Muscle of back (tissue), 11 donors: ENCODE data around the gene MED12L. TPM values are rescaled to one million over a fixed set of nuclear protein-coding genes. Genes with fewer than 3 reads are reported as not detected.

ENCODE experiments used
- DNase-seq, 3 donors: peaks; one replicate each; pipeline versions ENCODE4 v3.0.0 to v3.0.0-alpha.2; 2013
- polyA plus RNA-seq, 10 donors: library from polyadenylated mRNA; unstranded; fragments of 120-200 nt; gene quantifications; one replicate each; pipeline ENCODE4 v1.2.1, GENCODE V29; 2013; ENCODE audit not compliant: insufficient read length in 10 of 10

The MED12L gene
- polyA plus RNA-seq, 10 donors: 6.4 to 10.2 (median 7.7) TPM

- no peak for DNase-seq
Observed at GRCh38 chr3:151452368-151452767, 366.9 kb downstream of the MED12L start.

- no peak for DNase-seq
Observed at GRCh38 chr3:151452841-151453240, 367.4 kb downstream of the MED12L start.

GRCh38 chr3:151456065-151456464 is 370.6 kb downstream of the MED12L start:
- no peak for DNase-seq

GRCh38 chr3:151459358-151459757 is 373.9 kb downstream of the MED12L start:
- peak in 1 of 3 donors; percentile 55 for DNase-seq

- peak; percentile 38 to 61 (median 41) for DNase-seq
Observed at GRCh38 chr3:151460228-151460627, 374.8 kb downstream of the MED12L start.

- peak; percentile 15 to 70 (median 42) for DNase-seq
Observed at GRCh38 chr3:151460774-151461450, 375.4 kb downstream of the MED12L start, which contains the start of gene IGSF10. TSS of gene IGSF10 (minus strand) at chr3:151461061. CDS start at chr3:151458709, 2,352 bp downstream.

GRCh38 chr3:151462278-151462780 is 376.9 kb downstream of the MED12L start:
- no peak for DNase-seq

GRCh38 chr3:151462991-151463390 is 377.5 kb downstream of the MED12L start:
- no peak for DNase-seq

GRCh38 chr3:151467069-151467468 is 381.6 kb downstream of the MED12L start:
- DNase-seq: no peak

- peak in 2 of 3 donors; percentile 30 to 37 for DNase-seq
Observed at GRCh38 chr3:151468284-151468917, 382.9 kb downstream of the MED12L start.

- DNase-seq: no peak
Observed at GRCh38 chr3:151476344-151477018, 391.0 kb downstream of the MED12L start.

- DNase-seq: no peak
Observed at GRCh38 chr3:151477591-151478334, 392.3 kb downstream of the MED12L start.

- DNase-seq: peak in 2 of 3 donors; percentile 40 to 58
Observed at GRCh38 chr3:151478335-151478697, 392.9 kb downstream of the MED12L start.

GRCh38 chr3:151479452-151479851 is 394.0 kb downstream of the MED12L start:
- DNase-seq: no peak

- no peak for DNase-seq
Observed at GRCh38 chr3:151480492-151480891, 395.0 kb downstream of the MED12L start.

- DNase-seq: no peak
Observed at GRCh38 chr3:151483488-151483887, 398.0 kb downstream of the MED12L start.

GRCh38 chr3:151483961-151484520 is 398.6 kb downstream of the MED12L start:
- no peak for DNase-seq
